Activated T-cell treated with anti-CD3 and anti-CD28 coated beads for 1 hour (primary cell): ENCODE results near the gene RASGRF1.

ENCODE experiments used
- DNase-seq: peaks from one replicate; pipeline ENCODE4 v3.0.0-alpha.2; 2020; ENCODE audit warnings: low read depth

Gene RASGRF1

GRCh38 chr15:79101866-79102581 lies 11.4 kb upstream of the RASGRF1 start:
- DNase-seq: no peak

DNA sequence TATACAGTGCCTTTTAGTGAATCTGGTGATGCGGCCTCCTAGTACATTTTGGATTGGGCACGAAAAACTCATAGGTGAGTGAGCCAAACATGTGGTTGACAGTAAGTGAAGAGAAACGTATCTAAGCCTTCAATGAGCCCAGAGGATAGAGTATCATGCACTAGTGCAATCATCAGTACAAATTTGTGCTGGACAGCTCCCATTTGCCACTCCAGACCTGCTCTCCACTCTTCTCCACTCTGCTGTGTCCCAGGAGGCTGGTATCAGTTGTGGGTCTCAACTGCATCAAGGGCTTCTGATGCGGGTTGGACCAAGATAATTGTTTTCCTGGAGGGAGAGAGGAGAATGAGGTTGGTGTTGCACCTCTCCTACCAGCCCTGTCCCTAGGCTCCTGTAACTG lies 9.1 kb upstream of the RASGRF1 start:
- DNase-seq: no peak

DNA sequence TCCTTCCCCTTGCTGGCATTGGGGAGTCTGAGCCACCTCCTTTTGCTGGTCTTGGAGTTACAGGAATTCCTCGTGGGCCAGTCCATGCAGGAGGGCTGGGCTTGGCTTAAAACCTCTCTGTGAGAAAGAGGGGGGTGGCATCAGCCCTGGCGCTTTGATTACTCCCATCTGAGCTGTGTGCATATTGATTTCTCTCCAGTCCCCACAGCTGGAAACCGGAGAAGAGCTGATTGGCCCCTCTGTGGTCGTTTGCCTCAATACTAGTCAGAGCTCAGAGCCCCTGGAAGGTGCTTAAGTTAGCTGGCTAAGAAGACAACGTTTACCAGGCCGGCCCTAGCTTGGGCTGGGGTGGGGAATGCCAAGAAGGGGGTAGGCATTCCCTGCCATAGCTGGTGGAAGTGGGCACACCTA lies 4.0 kb upstream of the RASGRF1 start:
- DNase-seq: no peak

- DNase-seq: no peak
Measured at GRCh38 chr15:79093352-79093935, 2.9 kb upstream of the RASGRF1 start.

DNA sequence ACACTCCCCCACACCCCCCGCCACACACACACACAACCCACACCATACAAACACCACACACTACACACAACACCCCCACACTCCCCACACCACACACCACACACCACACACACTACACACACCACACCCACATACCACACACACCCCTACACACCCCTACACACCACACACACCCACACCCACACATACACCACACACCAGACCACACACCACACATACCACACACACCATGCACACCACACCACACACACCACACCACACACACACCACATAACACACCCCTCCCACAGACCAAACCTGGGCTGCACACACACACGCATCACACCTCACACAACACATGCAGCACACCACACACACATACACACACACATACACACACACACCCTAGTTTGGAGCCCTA lies 1.8 kb upstream of the RASGRF1 start:
- DNase-seq: no peak

DNA sequence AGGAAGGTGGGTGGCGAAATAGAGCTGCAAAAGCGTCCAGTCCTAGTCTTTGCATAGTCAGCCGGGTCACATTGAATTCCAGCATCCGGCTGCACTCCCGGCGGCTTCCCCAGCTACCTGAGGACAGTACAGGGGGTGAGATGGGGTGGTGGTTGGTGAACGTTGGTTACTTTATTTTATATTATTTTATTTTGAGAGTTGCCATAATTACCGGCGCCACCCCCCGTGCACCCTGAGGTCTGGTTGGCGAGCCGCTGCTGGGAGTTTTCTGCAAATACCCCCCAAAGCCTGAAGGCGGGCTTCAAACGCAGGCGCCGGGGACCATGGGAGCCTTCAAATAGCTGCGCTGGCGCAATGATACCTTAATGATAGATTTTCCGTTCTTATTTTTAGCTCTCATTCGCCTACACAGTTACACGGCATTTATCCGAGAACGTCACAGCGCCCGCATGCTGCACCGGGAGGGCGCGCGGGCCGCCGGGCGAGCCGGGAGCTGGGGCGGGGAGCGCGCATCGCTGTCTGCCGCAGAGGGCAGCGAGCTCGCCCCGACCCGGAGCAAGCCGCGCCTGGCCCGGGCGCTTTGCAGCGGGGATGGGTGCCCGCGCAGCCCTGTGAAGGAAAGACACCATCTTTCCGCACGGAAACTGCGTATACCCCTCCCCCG lies 756 bp upstream of the RASGRF1 start:
- DNase-seq: no peak

- no peak for DNase-seq
Measured at GRCh38 chr15:79089890-79090486, 592 bp downstream of the RASGRF1 start.

GRCh38 chr15:79089331-79089889 lies 1.2 kb downstream of the RASGRF1 start:
- DNase-seq: no peak

GRCh38 chr15:79088426-79089205 lies 2.0 kb downstream of the RASGRF1 start:
- no peak for DNase-seq

DNA sequence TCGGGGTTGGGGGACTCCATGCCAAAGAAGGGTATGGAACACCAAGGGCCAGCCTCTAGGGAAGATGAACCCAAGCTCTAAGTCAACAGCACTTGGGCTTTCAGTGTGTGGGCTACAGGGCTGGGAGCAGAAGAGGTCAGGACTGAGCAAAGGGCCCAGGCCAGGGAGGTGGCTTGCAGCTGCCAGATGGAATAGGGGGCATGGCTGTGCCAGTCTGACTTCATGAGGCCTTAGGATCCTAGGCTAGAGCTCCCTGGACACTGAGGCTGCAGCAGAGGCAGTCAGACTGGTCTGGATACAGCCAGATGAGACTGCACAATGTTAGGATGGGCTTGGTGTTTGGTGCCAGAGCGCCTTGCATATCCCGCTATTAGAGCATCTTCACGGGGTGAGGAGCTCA lies 3.8 kb downstream of the RASGRF1 start:
- no peak for DNase-seq

GRCh38 chr15:79084308-79084968 lies 6.1 kb downstream of the RASGRF1 start:
- DNase-seq: no peak

DNA sequence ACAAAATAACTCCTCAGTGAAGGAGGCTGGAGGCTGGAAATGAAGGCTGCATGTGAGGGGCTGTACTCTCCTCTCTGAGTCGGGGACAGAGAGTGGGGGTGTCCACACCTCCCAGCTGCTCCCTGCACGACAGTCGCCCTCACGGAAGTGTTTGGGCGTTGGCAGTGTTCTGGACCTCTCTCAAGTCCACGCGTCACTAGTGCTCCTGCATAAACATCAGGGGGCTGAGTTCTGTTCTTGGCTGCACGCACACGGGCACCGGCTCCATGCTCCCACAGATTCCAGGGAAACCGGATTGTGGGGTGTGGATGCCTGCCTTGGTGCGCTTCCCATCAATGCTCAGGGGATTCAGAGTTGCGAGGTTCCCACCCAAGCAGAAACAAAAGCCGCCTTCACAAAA lies 7.4 kb downstream of the RASGRF1 start:
- DNase-seq: no peak

GRCh38 chr15:79082363-79083070 lies 8.1 kb downstream of the RASGRF1 start:
- no peak for DNase-seq

DNA sequence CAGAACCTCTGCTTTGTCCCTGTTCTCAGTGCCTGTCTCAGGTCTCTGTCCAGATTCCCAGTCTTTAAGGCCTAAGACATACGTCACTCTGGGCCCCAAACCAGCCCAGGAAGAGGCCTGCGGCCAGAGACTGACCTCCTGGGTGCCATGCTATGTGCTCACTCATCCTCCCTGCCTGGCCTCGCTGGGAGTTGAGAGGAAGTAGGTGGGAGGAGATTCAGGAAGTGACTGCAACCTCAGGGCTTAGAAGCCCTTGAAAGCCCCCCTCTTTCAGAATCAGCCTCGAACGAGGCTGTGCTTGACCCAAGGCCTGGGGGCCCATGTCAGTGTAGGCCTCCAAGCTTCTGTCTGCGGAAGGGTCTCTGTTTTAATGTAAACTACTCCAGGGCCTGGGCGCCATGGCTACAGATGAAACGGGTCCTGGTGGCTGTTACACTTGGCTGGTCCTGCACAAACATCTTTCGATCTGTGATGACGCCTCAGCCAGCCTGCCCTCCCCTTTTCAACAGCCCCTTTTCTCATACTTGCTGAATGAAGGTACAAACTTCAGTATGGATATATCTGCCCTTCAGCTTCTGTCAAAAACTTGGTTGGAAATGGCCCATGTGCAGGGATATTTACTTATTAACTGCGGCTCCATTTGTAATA lies 11.7 kb downstream of the RASGRF1 start:
- DNase-seq: no peak

GRCh38 chr15:79078003-79078402 lies 12.6 kb downstream of the RASGRF1 start:
- no peak for DNase-seq

GRCh38 chr15:79076661-79077060 lies 13.9 kb downstream of the RASGRF1 start:
- no peak for DNase-seq

DNA sequence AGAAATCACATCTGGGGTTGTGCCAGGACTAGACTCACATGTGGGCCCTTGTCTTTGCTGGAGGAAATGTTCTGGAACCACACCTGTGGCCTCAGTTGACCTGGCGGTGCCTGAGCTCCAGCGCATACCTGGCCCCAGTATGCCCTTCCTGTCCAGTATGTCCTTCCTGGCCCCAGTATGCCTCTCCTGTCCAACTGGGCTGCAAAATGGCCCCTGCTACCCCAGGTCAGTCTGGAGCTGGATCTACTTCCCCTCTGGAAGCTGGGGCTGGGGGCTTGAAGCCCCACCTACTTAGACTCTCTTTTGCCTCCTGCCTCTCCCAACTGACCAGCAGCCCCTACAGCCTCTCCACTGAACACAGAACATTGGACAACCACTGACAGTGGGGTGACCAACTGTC lies 15.3 kb downstream of the RASGRF1 start:
- DNase-seq: no peak

DNA sequence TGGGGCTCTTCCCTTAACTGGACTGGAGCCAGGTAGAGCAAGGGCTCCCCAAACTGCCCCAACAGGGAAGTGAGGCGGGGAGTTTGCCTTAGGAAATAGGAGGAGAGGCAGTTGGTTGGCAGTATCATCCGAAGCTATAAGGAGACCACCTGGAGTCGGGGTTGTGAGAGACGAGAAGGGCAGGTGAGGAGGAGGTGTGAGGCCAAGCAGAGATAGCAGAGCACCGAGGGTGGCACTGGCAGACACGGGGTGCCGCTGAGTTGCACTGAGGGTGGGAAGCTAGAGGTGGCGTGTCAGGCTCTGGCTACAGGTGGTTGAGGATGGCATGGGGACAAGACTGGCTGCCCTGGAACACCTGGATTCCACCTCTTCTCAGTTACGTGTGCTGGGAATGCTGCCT lies 17.2 kb downstream of the RASGRF1 start:
- DNase-seq: no peak

DNA sequence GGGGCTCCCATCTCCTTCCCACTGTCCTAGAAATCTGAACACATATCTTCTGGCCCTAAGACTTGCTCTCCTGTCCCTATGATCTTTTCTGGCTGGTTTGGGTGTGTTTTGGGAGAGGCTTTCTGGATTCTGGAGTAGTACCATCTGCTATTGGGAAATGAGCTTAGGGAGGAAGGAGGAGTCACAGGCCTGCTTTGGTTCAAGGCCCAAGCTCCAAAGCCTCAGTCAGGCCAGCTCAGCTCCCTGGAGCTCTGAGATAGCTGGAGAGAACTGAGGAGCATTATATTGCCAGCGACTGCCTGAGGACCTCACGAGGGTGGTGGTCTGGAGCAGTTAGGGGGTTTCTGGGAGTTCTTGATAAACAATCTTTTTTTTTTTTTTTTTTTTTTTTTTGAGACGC lies 18.7 kb downstream of the RASGRF1 start:
- DNase-seq: no peak

DNA sequence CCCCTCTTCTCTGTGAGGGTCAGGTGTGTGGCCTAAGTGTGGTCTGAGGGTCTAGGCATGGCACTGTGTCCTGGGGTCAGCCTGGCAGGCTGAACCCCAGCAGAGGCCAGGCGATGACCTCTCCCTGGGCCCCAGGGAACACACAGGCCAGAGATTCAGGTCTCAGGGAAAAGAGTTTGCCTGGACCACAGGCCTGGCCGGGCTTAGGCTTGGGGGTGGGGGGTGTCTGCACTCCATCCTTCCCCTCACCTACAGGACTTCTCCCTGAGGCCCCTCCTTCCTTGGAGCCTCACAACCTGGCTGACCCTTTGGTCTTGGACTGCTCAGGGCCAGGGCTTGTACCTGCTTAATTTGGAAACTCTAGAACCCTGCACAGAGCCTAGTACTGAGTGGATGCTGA lies 21.8 kb downstream of the RASGRF1 start:
- no peak for DNase-seq
